Astrocyte (in vitro differentiated cells and primary cell): ENCODE data around the gene TICAM1.

Source experiments
- CTCF ChIP-seq: IDR thresholded peaks from 2 replicates; pipeline ENCODE4 v1.5.1; 2011; ENCODE audit warnings: low read depth, mild to moderate bottlenecking, inconsistent platforms, low read length, moderate library complexity; ENCODE audit not compliant: insufficient read depth
- EZH2 ChIP-seq: IDR thresholded peaks from 2 replicates; pipeline ENCODE4 v1.6.1; 2012; ENCODE audit warnings: mild to moderate bottlenecking, low read length, inconsistent platforms; ENCODE audit not compliant: insufficient read depth

GRCh38 chr19:4830768-4831265 lies 695 bp downstream of the TICAM1 start:
- TF ChIP-seq CTCF (no peak), EZH2 (no peak)
